Lung (tissue), 12 donors: ENCODE results near the gene GOLT1A. TPM values are rescaled to one million over a fixed set of nuclear protein-coding genes. Genes with fewer than 3 reads are reported as not detected.

Experiments used
- ATAC-seq: fragments of 200-7000 bp; cut with Tn5 transposase; one replicate; pipeline ENCODE4 v1.9.1; 2020; ENCODE audit warnings: moderate number of reproducible peaks; ENCODE audit not compliant: insufficient read depth, low FRiP score
- DNase-seq, 3 donors: peaks; one replicate each; pipeline ENCODE4 v3.0.0-alpha.2; 2013 to 2017
- H3K27ac ChIP-seq, 2 donors: one replicate each; pipeline ENCODE4 v1.5.1; 2013; ENCODE audit warnings: mild to moderate bottlenecking in 2 of 2, moderate library complexity in 2 of 2, control low read depth in 1 of 2, inconsistent platforms in 1 of 2, low read depth in 1 of 2, low read length in 1 of 2
- H3K27me3 ChIP-seq, 3 donors: one replicate each; pipeline ENCODE4 v1.5.1; 2013; ENCODE audit warnings: low read length in 2 of 3; ENCODE audit not compliant: control insufficient read depth in 3 of 3, insufficient read depth in 3 of 3
- H3K36me3 ChIP-seq, 4 donors: one replicate each; pipeline ENCODE4 v1.5.1; 2013; ENCODE audit warnings: low read length in 4 of 4, mild to moderate bottlenecking in 1 of 4, moderate library complexity in 1 of 4; ENCODE audit not compliant: control insufficient read depth in 4 of 4, insufficient read depth in 4 of 4
- H3K4me1 ChIP-seq, 5 donors: one replicate each; pipeline ENCODE4 v1.5.1; 2013; ENCODE audit warnings: low read length in 5 of 5, mild to moderate bottlenecking in 2 of 5, moderate library complexity in 1 of 5; ENCODE audit not compliant: control insufficient read depth in 5 of 5, insufficient read depth in 5 of 5
- H3K4me3 ChIP-seq: one replicate; pipeline ENCODE4 v1.5.1; 2013; ENCODE audit warnings: mild to moderate bottlenecking, control low read depth, moderate library complexity
- H3K9ac ChIP-seq, 2 donors: one replicate each; pipeline ENCODE4 v1.5.1; 2013; ENCODE audit warnings: low read length in 2 of 2, control low read depth in 1 of 2; ENCODE audit not compliant: insufficient read depth in 1 of 2
- H3K9me3 ChIP-seq, 4 donors: one replicate each; pipeline ENCODE4 v1.5.1; 2013; ENCODE audit warnings: low read length in 3 of 4, mild to moderate bottlenecking in 1 of 4, moderate library complexity in 1 of 4; ENCODE audit not compliant: control insufficient read depth in 4 of 4, insufficient read depth in 3 of 4
- WGBS, 2 donors: extraction: QIAGEN DNeasy Blood & Tissue Kit; methylation state at CpG; one replicate each; pipeline ENCODE4 v1.1.7; 2013; 5-methylcytosine and 5-hydroxymethylcytosine counted together
- polyA plus RNA-seq, 2 donors: library from polyadenylated mRNA; stranded (reverse); fragments of 200-250 nt; gene quantifications; one replicate each; pipeline ENCODE4 v1.2.1, GENCODE V29; 2013
- total RNA-seq, 2 donors: library from RNA; depleted of rRNA in 1 of 2; stranded (reverse); fragments of >200 nt in 1 of 2; gene quantifications; one replicate each; pipeline ENCODE4 v1.2.1, GENCODE V29; 2014 to 2021
- TF ChIP-seq, protein P1 (sequence below): IDR thresholded peaks from 2 replicates; pipeline ENCODE4 v1.5.1; 2012; ENCODE audit warnings: mild to moderate bottlenecking; ENCODE audit errors: control extremely low read depth, extremely low read depth
- donor health status: control.
- donor health status: control.
- donor health status: Bipolar disorder and iron deficiency.
- donor health status: healthy.
- donor health status: DM: yes; HTN: yes; CAD: no.

Gene GOLT1A
- total and polyA plus RNA-seq, 4 donors: 4.1 to 23.8 (median 7.7) TPM

DNA sequence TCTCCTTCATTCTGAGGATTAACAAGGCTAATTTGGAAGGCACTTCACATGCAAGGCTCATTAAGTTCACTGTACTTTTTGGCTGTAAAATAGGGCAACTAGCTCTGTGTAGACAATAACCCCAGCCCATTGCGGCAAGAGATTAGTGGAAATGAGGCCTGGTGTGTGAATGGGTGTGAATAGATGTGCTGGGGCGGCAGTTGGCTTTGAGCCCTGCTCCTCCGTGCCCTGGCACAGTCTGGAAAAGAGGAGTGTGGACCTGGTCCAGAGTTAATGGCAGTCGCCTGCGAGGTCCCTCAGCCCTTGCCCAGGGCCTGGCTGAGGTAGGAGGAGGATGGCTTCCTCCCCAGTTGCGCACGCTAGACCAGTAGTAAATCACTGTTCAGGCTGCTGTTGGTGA, 22.3 kb downstream of the GOLT1A start:
- TF ChIP-seq, protein P1, sequence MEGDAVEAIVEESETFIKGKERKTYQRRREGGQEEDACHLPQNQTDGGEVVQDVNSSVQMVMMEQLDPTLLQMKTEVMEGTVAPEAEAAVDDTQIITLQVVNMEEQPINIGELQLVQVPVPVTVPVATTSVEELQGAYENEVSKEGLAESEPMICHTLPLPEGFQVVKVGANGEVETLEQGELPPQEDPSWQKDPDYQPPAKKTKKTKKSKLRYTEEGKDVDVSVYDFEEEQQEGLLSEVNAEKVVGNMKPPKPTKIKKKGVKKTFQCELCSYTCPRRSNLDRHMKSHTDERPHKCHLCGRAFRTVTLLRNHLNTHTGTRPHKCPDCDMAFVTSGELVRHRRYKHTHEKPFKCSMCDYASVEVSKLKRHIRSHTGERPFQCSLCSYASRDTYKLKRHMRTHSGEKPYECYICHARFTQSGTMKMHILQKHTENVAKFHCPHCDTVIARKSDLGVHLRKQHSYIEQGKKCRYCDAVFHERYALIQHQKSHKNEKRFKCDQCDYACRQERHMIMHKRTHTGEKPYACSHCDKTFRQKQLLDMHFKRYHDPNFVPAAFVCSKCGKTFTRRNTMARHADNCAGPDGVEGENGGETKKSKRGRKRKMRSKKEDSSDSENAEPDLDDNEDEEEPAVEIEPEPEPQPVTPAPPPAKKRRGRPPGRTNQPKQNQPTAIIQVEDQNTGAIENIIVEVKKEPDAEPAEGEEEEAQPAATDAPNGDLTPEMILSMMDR: no peak
- WGBS, 2 donors: 84 to 94% methylated on average over 7 of the region's 7 CpGs
- peaks cover 0 to 22% (median 19%) of the 10 kb centered on the region in 3 donors for H3K27me3 ChIP-seq
- ATAC-seq (no peak), DNase-seq (no peak)
- H3K36me3 ChIP-seq: no peaks in the 10 kb centered on the region
- H3K4me3 ChIP-seq: no peak overlapping the region
- no peak overlapping the region for H3K9ac ChIP-seq
- no peak overlapping the region for H3K27ac ChIP-seq
- H3K9me3 ChIP-seq: peaks cover 0 to 6% (median 0%) of the 10 kb centered on the region in 4 donors
- H3K4me1 ChIP-seq: peaks cover 0 to 20% (median 5%) of the 10 kb centered on the region in 5 donors

DNA sequence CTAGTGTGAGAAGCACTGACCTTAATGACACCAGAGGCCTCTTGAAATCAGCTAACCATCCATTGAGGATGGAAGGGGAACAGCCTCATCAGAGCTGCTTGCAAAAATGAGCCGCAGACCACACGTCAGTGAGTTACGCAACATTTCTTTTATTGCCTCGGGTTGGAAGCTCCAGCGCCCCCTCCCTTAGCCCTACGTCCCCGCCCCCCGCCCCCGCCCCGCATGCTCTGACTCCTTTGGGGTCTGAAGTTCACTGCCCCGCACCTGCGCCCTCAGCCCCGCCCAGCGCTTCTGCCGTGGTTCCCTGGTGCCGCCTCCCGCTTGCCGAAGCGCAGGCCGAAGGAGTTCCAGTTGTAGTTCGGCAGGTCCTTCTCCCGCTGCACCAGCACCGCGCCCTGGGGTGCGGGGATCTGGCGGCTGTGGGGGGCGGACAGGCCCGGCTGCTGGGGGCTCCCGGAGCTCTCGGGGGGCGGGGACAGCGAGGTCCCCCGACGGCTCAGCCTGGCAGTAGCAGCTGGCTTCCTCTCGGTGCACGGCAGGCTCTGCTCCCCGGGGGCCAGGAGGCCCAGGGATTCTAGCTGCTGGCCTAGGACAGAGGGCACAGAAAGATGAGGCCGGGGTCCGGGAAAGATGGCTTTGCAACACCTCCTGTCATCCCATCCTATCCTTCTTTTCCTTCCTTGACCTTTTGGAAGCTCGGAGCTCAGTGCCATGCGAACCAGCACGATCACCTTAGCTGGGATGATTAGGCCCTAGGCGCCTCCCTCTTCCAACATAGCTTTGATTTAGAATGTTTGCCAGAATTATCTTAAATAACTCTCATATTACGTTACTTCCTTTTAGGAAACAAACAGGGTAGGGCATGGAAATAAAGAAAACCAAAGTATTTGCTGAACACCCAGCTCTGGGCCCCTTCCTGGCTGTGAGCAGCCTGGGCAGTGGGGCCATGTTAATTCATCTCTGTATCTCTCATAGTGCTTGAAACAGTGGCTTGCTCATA, 23.3 kb downstream of the GOLT1A start:
- no peak overlapping the region for H3K4me3 ChIP-seq
- H3K9me3 ChIP-seq: peaks cover 0 to 5% (median 0%) of the 10 kb centered on the region in 4 donors
- H3K36me3 ChIP-seq: no peaks in the 10 kb centered on the region
- no peak overlapping the region for H3K9ac ChIP-seq
- no peak for ATAC-seq
- DNase-seq: peak; percentile 41 to 87 (median 63)
- TF ChIP-seq, protein P1: no peak
- no peak overlapping the region for H3K27ac ChIP-seq
- WGBS, 2 donors: 11 to 16% methylated on average over 42 to 44 of the region's 44 CpGs
- H3K27me3 ChIP-seq: peaks cover 0 to 22% (median 18%) of the 10 kb centered on the region in 3 donors
- peaks cover 0 to 18% (median 5%) of the 10 kb centered on the region in 5 donors for H3K4me1 ChIP-seq

DNA sequence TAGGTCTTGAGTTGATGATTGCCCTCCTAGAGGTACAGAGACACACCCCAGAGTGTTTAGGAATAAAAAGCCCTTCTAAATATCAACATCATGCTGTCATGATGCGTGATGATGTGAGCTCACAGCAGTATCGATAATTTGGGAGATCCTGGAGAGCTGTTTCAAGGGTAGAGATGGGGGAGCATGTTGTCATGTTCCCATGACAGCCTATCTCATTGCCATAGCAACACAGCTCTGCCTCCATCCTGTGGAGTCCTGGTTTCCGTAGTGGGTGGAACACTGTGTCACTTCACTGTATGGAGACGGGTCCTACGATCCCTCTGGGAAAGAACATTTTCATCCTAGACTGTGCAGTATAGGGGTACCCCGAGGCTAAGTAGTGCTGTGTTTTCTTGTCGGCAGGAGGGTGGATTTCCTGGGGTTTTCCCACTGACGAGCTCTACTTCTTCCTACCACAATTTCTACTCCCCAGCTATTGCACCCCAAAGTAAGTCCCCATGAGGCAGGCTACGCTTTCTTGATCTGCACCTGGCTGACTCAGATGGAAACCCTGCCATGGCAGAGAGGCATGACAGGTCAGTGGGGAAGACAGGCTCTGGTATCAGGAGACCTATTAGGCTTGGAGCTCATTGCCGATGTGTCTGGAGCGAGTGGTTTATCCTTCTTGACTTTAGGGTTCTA, 24.7 kb downstream of the GOLT1A start:
- no peak overlapping the region for H3K27ac ChIP-seq
- no peaks in the 10 kb centered on the region for H3K36me3 ChIP-seq
- ATAC-seq: no peak
- no peak overlapping the region for H3K4me3 ChIP-seq
- no peak overlapping the region for H3K9ac ChIP-seq
- 68 to 70% methylated on average over 11 of the region's 11 CpGs for WGBS, 2 donors
- TF ChIP-seq, protein P1: no peak
- peaks cover 0 to 6% (median 5%) of the 10 kb centered on the region in 5 donors for H3K4me1 ChIP-seq
- H3K27me3 ChIP-seq: peaks cover 0 to 22% (median 11%) of the 10 kb centered on the region in 3 donors
- H3K9me3 ChIP-seq: no peaks in the 10 kb centered on the region
- no peak for DNase-seq
